ENCODE results near the gene EMX2.

EMX2 gene

DNA sequence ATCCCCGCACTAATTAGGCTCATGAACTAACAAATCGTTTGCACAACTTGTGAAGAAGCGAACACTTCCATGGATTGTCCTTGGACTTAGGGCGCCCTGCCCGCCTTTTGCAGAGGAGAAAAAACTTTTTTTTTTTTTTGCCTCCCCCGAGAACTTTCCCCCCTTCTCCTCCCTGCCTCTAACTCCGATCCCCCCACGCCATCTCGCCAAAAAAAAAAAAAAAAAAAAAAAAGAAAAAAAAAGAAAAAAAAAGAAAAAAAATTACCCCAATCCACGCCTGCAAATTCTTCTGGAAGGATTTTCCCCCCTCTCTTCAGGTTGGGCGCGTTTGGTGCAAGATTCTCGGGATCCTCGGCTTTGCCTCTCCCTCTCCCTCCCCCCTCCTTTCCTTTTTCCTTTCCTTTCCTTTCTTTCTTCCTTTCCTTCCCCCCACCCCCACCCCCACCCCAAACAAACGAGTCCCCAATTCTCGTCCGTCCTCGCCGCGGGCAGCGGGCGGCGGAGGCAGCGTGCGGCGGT, at the start of gene EMX2:
TSS of gene EMX2 (plus strand) at position 41 of the 519 bp plus-strand sequence. CDS start 522 bp downstream, outside the sequence.
- no peak within 1 kb of the TSS for H3K4me3 ChIP-seq (ENCODE audit: low read depth, low read length)
- no peak for TF ChIP-seq CTCF (IDR thresholded peaks at IDR 0.05; ENCODE audit: borderline replicate concordance, insufficient read depth, low read depth, low read length)

- no peak for TF ChIP-seq CTCF (IDR thresholded peaks at IDR 0.05; ENCODE audit: borderline replicate concordance, insufficient read depth, low read depth, low read length)
- H3K4me3 ChIP-seq (ENCODE audit: low read depth, low read length): no peak overlapping the region
Measured at GRCh38 chr10:117496031-117496430, 46.5 kb upstream of the EMX2 start.

DNA sequence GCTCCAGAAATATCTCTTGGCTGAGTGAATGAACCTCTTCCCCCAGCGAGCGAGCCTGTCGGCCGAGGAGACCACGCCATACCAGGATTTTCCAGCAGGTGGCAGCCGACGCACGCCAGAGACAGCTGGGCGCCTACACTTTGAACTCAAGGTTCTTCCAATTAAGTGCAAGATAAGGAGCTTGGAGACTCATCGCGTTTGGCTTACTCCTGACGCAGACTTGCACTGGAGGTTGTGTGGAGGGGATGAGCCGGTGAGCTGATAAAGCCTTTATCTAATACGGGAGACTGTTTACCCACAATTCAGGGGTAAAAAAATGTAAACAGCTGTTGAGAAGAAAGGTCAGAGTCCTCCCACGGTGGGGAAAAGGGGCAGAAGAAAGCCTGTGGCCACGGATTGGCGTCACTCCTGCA, 45.9 kb upstream of the EMX2 start:
- H3K4me3 ChIP-seq (ENCODE audit: low read depth, low read length): no peak overlapping the region
- peak; percentile 83 for TF ChIP-seq CTCF (IDR thresholded peaks at IDR 0.05; ENCODE audit: borderline replicate concordance, insufficient read depth, low read depth, low read length)

DNA sequence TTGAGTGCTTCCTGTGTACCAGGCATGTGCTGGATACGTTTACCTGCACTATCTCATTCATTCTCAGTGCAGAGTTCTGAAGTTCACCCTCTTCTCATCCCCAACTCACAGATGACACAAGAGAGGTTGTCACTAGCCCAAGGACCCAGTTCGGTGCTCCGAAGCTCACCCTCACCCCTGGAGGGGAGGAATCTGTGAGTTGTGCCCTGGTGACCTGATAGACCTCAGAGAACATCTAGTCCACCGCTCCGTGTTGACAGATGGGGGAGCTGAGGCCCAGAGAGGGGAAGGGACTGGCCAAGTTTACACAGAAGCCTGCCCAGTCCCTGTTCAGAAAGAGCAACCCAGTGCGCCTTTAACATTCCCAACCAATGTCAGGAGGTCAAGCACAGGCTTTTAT, 44.8 kb upstream of the EMX2 start:
- no peak overlapping the region for H3K4me3 ChIP-seq (ENCODE audit: low read depth, low read length)
- TF ChIP-seq CTCF (IDR thresholded peaks at IDR 0.05; ENCODE audit: borderline replicate concordance, insufficient read depth, low read depth, low read length): no peak

GRCh38 chr10:117499248-117500105, 43.1 kb upstream of the EMX2 start:
- no peak for TF ChIP-seq CTCF (IDR thresholded peaks at IDR 0.05; ENCODE audit: borderline replicate concordance, insufficient read depth, low read depth, low read length)
- H3K4me3 ChIP-seq (ENCODE audit: low read depth, low read length): no peak overlapping the region

GRCh38 chr10:117500456-117500855, 42.1 kb upstream of the EMX2 start:
- no peak for TF ChIP-seq CTCF (IDR thresholded peaks at IDR 0.05; ENCODE audit: borderline replicate concordance, insufficient read depth, low read depth, low read length)
- H3K4me3 ChIP-seq (ENCODE audit: low read depth, low read length): no peak overlapping the region

All from GM12875 (cell line).